OCI-LY7 (cell line): ENCODE data around the gene VAMP2.

Experiments used
- EZH2phosphoT487 ChIP-seq: fragments of 200-600 bp; sonication (generic); IDR thresholded peaks from 2 replicates; pipeline ENCODE4 v1.6.1; 2018; ENCODE audit warnings: low read depth, borderline replicate concordance, mild to moderate bottlenecking, mixed run types, antibody characterized with exemption, low read length, moderate library complexity, mixed read lengths
- TF ChIP-seq, protein P1 (sequence below): fragments of 200-600 bp; sonication (generic); conservative IDR thresholded peaks from 2 replicates; pipeline ENCODE4 v1.5.1; 2014; ENCODE audit warnings: mild to moderate bottlenecking, antibody characterized with exemption, low read length, moderate library complexity, mixed read lengths

DNA sequence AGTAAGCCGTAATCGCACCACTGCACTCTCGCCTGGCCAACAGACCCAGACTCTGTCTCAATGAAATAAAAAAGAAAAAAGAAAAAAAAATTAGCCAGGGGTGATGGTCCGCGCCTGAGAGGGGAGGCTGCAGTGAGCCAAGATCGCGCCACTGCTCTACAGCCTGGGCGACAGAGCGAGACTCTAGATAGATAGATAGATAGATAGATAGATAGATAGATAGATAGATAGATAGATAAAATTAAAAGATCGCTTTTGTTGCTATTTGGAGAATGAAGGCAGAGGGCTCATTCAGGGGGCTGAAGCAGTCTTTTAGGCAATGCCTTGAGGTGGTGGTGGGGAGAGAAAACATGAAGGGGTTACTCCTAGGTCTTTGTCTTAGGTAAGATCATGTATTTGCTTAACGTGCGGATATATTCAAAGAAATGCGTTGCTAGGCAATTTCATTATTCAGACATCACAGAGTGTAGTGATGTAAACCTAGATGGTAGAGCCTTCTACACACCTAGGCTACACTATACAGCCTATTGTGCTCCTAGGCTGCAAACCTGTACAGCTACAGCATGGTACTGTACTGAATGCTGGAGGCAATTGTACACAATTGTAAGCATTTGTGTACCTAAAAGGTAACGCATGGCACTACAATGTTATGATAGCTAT is 34.5 kb downstream of the VAMP2 start:
- TF ChIP-seq, protein P1, sequence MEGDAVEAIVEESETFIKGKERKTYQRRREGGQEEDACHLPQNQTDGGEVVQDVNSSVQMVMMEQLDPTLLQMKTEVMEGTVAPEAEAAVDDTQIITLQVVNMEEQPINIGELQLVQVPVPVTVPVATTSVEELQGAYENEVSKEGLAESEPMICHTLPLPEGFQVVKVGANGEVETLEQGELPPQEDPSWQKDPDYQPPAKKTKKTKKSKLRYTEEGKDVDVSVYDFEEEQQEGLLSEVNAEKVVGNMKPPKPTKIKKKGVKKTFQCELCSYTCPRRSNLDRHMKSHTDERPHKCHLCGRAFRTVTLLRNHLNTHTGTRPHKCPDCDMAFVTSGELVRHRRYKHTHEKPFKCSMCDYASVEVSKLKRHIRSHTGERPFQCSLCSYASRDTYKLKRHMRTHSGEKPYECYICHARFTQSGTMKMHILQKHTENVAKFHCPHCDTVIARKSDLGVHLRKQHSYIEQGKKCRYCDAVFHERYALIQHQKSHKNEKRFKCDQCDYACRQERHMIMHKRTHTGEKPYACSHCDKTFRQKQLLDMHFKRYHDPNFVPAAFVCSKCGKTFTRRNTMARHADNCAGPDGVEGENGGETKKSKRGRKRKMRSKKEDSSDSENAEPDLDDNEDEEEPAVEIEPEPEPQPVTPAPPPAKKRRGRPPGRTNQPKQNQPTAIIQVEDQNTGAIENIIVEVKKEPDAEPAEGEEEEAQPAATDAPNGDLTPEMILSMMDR = no peak
- no peak for TF ChIP-seq EZH2phosphoT487
